ENCODE measurements around the gene PGA3. TPM values are rescaled to one million over a fixed set of nuclear protein-coding genes. Genes with fewer than 3 reads are reported as not detected.
"Not testable (repeated sequence)": the region's sequence is repeated elsewhere in the genome, so short reads cannot be mapped to it uniquely, and the experiment has no call there.

Gene PGA3
- total and polyA plus RNA-seq, 3 donors from 2014 or later = 0.31 to 1.7 (median 1.7) TPM

DNA sequence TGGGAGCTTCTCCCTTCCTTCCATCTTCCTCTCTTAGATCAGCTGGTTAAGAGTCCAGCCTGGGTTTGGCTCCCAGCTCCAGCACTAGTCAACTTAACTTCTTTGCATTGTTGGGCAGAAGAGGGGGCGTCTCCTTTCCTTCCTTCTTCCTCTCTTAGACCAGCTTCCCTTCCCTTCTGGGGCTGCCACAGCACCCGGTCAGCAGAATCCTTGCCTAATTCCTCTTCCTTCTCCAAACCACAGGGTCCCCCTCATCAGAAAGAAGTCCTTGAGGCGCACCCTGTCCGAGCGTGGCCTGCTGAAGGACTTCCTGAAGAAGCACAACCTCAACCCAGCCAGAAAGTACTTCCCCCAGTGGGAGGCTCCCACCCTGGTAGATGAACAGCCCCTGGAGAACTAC is 38.2 kb downstream of the PGA3 start:
- H3K9me3 ChIP-seq; H3K36me3 ChIP-seq (ENCODE audit: low read depth, missing control alignments); H3K4me1 ChIP-seq; DNase-seq; H3K27ac ChIP-seq; intact Hi-C loops (cut with DNase I; ENCODE audit: low total_unique reads); H3K4me3 ChIP-seq; H3K27me3 ChIP-seq: not testable (repeated sequence)
- no CpG with 5 or more reads among the region's 5 CpGs for WGBS, 2 donors

DNA sequence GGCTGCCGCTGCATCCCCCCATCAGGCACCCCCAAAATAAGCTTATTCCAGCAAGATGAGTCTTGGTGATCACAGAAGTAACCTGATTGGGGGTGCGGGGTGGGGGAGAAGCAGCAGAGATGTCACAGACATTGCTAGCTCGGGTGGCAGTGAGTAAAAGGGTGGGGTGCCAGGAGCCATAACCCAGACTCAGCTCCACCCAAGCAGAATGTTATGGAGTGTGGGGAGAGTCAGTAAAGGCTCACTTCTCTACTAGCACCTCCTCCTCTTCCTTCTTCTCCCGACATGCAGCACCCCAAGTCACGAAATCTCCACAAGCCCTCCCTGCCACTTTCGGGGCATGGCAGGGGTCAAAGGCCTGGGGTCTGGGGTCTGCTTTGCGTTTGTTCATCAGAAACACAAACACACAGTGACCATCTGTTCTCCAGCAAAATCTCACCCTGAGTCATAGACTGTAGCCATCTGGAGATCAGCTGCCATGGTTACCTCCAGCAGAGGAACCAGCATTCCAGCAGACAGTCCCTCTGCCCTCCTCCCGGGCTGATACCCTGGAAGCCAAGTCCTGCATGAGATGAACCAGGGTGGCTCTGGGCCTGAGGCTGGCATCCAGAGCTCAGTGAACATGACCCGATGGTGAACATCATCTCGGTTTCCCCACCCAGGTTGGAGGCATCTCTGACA is 42.1 kb downstream of the PGA3 start:
- H3K27ac ChIP-seq; intact Hi-C loops (cut with DNase I; ENCODE audit: low total_unique reads); H3K4me3 ChIP-seq; DNase-seq; H3K4me1 ChIP-seq; H3K9me3 ChIP-seq; H3K27me3 ChIP-seq; H3K36me3 ChIP-seq (ENCODE audit: low read depth, missing control alignments): not testable (repeated sequence)
- no CpG with 5 or more reads among the region's 10 CpGs for WGBS, 2 donors

DNA sequence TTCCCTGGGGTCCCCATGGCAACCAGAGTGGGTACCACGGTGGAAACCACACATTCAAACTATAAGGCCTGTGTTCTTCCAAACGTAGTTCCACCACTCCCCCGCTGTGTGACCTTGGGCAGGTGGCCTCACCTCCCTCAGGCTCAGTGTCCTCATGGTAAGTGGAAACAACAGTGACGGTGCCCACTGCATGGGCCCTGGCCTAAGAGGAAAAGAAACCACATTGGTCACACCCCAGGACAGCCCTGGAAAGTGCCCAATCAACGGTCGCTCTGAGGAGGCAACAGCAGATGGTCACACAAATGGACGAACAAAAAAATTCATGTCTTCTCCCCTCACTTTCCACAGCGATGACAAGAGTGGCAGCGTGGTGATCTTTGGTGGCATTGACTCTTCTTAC is 44.8 kb downstream of the PGA3 start:
- DNase-seq; H3K9me3 ChIP-seq; H3K27me3 ChIP-seq; H3K27ac ChIP-seq; H3K4me3 ChIP-seq; intact Hi-C loops (cut with DNase I; ENCODE audit: low total_unique reads); H3K4me1 ChIP-seq; H3K36me3 ChIP-seq (ENCODE audit: low read depth, missing control alignments): not testable (repeated sequence)
- WGBS, 2 donors = 77 to 86% methylated on average over 7 to 9 of the region's 9 CpGs

DNA sequence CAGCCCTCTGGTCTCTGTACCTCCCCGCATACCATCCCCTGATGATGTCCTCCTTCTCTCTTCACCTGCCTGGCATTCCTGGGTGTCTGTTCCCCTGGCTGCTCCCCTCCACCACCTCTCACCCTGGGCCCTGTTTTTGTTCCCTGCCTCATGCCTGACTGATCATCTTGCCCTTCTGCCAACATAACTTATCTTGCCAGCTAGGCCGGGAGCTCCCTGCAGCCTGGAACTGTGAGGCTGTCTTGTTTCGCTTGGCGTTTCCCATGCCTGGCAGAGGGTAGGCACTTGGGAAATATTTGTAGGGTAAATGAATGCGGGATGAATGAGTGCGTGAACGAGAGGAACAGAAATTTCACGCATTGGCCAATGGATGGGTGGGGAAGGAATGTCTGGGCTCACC is 45.9 kb downstream of the PGA3 start:
- H3K4me1 ChIP-seq; DNase-seq; H3K27ac ChIP-seq; H3K36me3 ChIP-seq (ENCODE audit: low read depth, missing control alignments); intact Hi-C loops (cut with DNase I; ENCODE audit: low total_unique reads); H3K4me3 ChIP-seq; H3K27me3 ChIP-seq; H3K9me3 ChIP-seq: not testable (repeated sequence)
- 84 to 88% methylated on average over 7 to 8 of the region's 8 CpGs for WGBS, 2 donors

DNA sequence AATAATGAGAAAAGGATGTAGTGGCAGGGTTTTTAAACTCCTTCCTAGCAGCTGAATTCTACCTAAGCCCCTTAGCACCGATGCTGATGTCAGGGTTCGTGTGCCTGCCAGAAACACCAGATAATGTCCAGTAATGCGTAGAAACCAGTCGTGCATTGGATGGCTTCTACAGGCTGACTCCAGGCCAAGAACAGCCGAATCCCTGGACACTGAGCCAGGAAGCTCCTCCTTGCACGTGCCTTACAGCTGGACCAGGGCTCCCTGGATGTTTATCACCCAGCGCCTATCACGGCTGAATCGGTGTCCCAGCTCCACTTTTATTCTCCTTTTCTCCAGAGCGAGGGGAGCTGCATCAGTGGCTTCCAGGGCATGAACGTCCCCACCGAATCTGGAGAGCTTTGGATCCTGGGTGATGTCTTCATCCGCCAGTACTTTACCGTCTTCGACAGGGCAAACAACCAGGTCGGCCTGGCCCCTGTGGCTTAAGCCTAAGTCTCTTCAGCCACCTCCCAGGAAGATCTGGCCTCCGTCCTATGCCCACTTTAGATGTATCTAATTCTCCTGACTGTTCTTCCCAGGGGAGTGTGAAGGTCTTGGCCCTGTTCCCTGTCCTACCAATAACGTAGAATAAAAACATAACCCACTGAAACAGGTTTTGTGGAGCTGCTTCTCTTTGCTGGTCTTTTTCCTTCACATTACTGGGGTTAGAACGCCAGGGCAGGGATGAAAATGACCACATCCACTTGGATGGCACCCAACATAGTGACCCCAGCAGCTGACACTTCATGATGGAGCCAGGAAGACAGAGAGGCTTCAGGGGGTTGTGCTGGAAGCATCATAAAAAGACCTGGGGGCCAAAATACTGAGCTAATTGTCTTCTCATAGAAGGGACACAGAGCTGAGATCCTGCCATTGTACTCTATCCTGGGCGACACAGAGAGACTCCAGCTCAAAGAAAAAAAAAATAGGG is 47.8 kb downstream of the PGA3 start:
- WGBS, 2 donors = 53 to 54% methylated on average over 15 to 20 of the region's 20 CpGs
- intact Hi-C loops (cut with DNase I; ENCODE audit: low total_unique reads); H3K4me3 ChIP-seq; H3K27ac ChIP-seq; H3K36me3 ChIP-seq (ENCODE audit: low read depth, missing control alignments); H3K27me3 ChIP-seq; H3K4me1 ChIP-seq; H3K9me3 ChIP-seq: not testable (repeated sequence)
- DNase-seq = peak; percentile 38

DNA sequence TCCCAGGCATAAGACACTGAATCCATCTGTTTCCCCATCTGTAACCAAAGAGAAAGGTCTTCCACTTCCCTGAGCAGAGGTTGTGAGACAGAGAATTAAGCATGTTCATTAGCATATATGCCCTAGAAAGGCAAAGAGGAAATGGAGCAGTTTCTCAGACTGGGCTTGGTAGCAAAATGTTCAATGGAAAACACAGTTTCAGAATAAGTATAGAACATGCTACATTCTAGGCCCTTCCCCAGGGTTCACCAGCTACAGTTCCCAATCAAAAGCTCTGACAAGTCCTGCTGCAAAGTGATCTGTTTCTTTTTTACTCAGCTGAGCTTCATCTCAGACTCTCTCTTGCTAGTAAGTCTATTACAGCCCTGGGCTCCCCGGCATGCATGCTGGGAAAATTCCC is 49.0 kb downstream of the PGA3 start:
- H3K36me3 ChIP-seq (ENCODE audit: low read depth, missing control alignments); H3K9me3 ChIP-seq; H3K27me3 ChIP-seq; DNase-seq; H3K4me3 ChIP-seq; H3K27ac ChIP-seq; intact Hi-C loops (cut with DNase I; ENCODE audit: low total_unique reads); H3K4me1 ChIP-seq: not testable (repeated sequence)
- WGBS, 2 donors = 65 to 71% methylated on average over 1 of the region's 1 CpG

DNA sequence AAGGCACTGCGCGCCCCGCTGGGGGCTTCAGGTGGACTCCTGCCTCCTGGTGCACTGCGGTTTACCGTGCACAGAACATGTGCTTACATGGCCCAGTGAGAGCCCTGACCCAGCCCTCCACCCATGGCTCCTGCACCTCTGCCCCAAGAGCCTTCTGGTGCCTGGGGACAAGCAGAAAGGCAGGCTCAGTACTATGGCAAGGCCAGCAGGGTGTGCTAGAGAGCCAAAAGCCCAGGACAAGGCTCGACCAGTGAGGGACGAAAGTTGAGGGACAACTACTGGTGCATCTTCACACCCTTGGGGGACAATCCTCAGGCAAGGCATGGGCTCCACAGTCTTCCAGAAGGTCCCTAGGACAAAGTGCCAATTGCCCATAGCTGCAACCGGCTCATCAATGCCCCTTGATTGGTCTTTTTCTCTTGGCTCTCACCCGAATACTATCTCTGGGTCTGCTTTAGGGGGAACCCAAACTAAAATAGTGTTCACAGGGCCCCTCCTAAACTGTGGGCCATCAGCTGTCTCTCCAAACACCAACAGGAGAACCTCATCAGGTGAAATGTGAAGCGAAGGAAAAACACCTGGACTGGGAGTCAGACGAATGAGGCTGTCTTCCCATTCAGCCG is 51.2 kb downstream of the PGA3 start:
- Histone ChIP-seq H3K27me3 (no peaks in the 10 kb centered on the region), H3K4me3 (no peak overlapping the region), H3K36me3 (ENCODE audit: low read depth, missing control alignments) (no peaks in the 10 kb centered on the region), H3K27ac (no peak overlapping the region), H3K4me1 (no peaks in the 10 kb centered on the region), H3K9me3 (no peaks in the 10 kb centered on the region)
- TF ChIP-seq, protein P1, sequence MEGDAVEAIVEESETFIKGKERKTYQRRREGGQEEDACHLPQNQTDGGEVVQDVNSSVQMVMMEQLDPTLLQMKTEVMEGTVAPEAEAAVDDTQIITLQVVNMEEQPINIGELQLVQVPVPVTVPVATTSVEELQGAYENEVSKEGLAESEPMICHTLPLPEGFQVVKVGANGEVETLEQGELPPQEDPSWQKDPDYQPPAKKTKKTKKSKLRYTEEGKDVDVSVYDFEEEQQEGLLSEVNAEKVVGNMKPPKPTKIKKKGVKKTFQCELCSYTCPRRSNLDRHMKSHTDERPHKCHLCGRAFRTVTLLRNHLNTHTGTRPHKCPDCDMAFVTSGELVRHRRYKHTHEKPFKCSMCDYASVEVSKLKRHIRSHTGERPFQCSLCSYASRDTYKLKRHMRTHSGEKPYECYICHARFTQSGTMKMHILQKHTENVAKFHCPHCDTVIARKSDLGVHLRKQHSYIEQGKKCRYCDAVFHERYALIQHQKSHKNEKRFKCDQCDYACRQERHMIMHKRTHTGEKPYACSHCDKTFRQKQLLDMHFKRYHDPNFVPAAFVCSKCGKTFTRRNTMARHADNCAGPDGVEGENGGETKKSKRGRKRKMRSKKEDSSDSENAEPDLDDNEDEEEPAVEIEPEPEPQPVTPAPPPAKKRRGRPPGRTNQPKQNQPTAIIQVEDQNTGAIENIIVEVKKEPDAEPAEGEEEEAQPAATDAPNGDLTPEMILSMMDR (IDR thresholded peaks at IDR 0.05) = peak; percentile 62 to 77 (median 73)
- TF ChIP-seq POLR2A (IDR thresholded peaks at IDR 0.05) = no peak
- 68 to 76% methylated on average over 12 of the region's 12 CpGs for WGBS, 2 donors
- peak; percentile 67 for DNase-seq
- intact Hi-C loops (cut with DNase I; ENCODE audit: low total_unique reads) = no loop called here

Data from testis (tissue), 3 donors.